Thyroid gland (tissue), 4 donors: Measurements from ENCODE around the gene JAM2. TPM values are rescaled to one million over a fixed set of nuclear protein-coding genes. Genes with fewer than 3 reads are reported as not detected.

Source experiments
- DNase-seq, 2 donors: peaks; one replicate each; pipeline ENCODE4 v3.0.0-alpha.2; 2019
- H3K27ac ChIP-seq, 3 donors: fragments of 200-600 bp; sonication (generic); 1 replicate in 2 of 3; 2 replicates in 1 of 3; pipeline ENCODE4 v1.5.1; 2016 to 2019; ENCODE audit warnings: mild to moderate bottlenecking in 1 of 3, moderate library complexity in 1 of 3
- H3K27me3 ChIP-seq: fragments of 200-600 bp; sonication (generic); one replicate; pipeline ENCODE4 v1.5.1; 2019
- H3K36me3 ChIP-seq, 2 donors: fragments of 200-600 bp; sonication (generic); one replicate each; pipeline ENCODE4 v1.5.1; 2016 to 2019
- H3K4me1 ChIP-seq, 2 donors: fragments of 200-600 bp; sonication (generic); one replicate each; pipeline ENCODE4 v1.5.1; 2017 to 2019
- H3K4me3 ChIP-seq, 3 donors: fragments of 200-600 bp; sonication (generic); replicated peaks in 1 of 3; 1 replicate in 2 of 3; 2 replicates in 1 of 3; pipeline ENCODE4 v1.5.1; 2016; ENCODE audit warnings: mild to moderate bottlenecking in 1 of 3
- H3K9me3 ChIP-seq: fragments of 200-600 bp; sonication (generic); one replicate; pipeline ENCODE4 v1.5.1; 2017
- POLR2A ChIP-seq, 2 donors: fragments of 450-650 bp; IDR thresholded peaks; one replicate each; pipeline ENCODE4 v1.6.1; 2017; ENCODE audit warnings: antibody characterized with exemption in 2 of 2, mild to moderate bottlenecking in 2 of 2, moderate library complexity in 1 of 2
- WGBS, 2 donors: methylation state at CpG; one replicate each; pipeline ENCODE4 v1.1.5; 2017; 5-methylcytosine and 5-hydroxymethylcytosine counted together
- intact Hi-C: fragments of 100-400 bp; cut with DNase I; formaldehyde crosslinking; loops from one replicate; pipeline ENCODE4 v1.15.1; 2023
- total RNA-seq, 4 donors: library from RNA; depleted of rRNA; stranded (reverse); fragments of >200 nt; gene quantifications; one replicate each; pipeline ENCODE4 v1.2.3, GENCODE V29; 2016
- TF ChIP-seq, protein P1 (sequence below), 6 experiments: fragments of 200-600 bp in 3 of 6; fragments of 450-650 bp in 3 of 6; sonication (generic) in 3 of 6; IDR thresholded peaks; one replicate each; pipeline ENCODE4 v1.5.1; 2016 to 2019; ENCODE audit warnings: antibody characterized with exemption in 6 of 6, mild to moderate bottlenecking in 2 of 6, inconsistent platforms in 1 of 6, moderate library complexity in 1 of 6

JAM2 gene
- total RNA-seq, 4 donors from 2014 or later, result 4.5 to 10.5 (median 7.3) TPM

DNA sequence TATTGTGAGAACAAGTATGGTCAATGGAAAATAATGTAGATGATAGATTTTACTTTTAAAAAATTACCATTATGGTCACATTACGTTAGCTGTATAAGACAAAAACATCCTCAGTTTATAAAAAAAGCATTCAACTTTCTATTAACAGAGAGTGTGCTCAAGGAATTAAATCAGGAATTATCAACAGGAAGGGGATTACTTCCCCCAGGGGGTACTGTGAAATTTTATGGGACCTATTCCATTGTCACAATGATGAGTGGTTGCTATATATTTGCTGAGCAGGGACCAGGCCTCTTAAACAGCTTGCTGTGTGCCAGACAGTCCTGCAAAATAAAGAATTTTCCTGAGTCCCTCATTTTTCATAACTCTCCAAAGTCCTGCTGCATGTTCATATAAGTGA, 21.2 kb downstream of the JAM2 start:
- 86 to 91% methylated on average over 1 of the region's 1 CpG for WGBS, 2 donors
- TF ChIP-seq, protein P1, sequence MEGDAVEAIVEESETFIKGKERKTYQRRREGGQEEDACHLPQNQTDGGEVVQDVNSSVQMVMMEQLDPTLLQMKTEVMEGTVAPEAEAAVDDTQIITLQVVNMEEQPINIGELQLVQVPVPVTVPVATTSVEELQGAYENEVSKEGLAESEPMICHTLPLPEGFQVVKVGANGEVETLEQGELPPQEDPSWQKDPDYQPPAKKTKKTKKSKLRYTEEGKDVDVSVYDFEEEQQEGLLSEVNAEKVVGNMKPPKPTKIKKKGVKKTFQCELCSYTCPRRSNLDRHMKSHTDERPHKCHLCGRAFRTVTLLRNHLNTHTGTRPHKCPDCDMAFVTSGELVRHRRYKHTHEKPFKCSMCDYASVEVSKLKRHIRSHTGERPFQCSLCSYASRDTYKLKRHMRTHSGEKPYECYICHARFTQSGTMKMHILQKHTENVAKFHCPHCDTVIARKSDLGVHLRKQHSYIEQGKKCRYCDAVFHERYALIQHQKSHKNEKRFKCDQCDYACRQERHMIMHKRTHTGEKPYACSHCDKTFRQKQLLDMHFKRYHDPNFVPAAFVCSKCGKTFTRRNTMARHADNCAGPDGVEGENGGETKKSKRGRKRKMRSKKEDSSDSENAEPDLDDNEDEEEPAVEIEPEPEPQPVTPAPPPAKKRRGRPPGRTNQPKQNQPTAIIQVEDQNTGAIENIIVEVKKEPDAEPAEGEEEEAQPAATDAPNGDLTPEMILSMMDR (IDR thresholded peaks at IDR 0.05), result no peak
- no peak for TF ChIP-seq POLR2A (IDR thresholded peaks at IDR 0.05)
- intact Hi-C loops, result no loop called here
- H3K27me3 ChIP-seq, result no peaks in the 10 kb centered on the region
- no peak for DNase-seq
- H3K36me3 ChIP-seq, result no peaks in the 10 kb centered on the region
- H3K4me1 ChIP-seq, result no peaks in the 10 kb centered on the region
- no peak overlapping the region for H3K4me3 ChIP-seq
- no peak overlapping the region for H3K27ac ChIP-seq
- no peaks in the 10 kb centered on the region for H3K9me3 ChIP-seq

DNA sequence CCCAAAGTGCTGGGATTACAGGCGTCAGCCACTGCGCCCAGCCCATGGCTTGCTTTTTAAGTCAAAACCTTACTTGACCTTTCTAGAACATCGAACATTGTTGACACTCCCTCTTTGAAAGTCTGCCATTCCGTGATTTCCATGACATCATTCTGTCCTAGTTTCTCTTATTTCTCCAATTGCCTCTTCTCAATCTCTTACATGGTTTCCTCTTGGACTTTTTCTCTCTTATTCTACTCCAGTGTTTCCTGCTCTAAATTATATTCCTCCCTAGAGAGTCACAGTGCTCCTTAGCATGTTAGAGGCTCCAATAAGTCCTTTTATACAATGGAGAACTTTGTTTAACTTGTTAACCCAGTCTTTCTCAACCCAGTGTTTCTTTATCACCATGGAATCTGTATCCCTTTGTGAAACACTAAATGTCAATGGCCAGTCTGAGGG, 25.5 kb downstream of the JAM2 start:
- TF ChIP-seq, protein P1 (IDR thresholded peaks at IDR 0.05), result no peak
- no peak for TF ChIP-seq POLR2A (IDR thresholded peaks at IDR 0.05)
- no peak overlapping the region for H3K4me3 ChIP-seq
- H3K27me3 ChIP-seq, result no peaks in the 10 kb centered on the region
- DNase-seq, result no peak
- intact Hi-C loops, result no loop called here
- H3K9me3 ChIP-seq, result no peaks in the 10 kb centered on the region
- no peaks in the 10 kb centered on the region for H3K4me1 ChIP-seq
- no peaks in the 10 kb centered on the region for H3K36me3 ChIP-seq
- no peak overlapping the region for H3K27ac ChIP-seq
- WGBS, 2 donors, result 69 to 72% methylated on average over 4 of the region's 4 CpGs

DNA sequence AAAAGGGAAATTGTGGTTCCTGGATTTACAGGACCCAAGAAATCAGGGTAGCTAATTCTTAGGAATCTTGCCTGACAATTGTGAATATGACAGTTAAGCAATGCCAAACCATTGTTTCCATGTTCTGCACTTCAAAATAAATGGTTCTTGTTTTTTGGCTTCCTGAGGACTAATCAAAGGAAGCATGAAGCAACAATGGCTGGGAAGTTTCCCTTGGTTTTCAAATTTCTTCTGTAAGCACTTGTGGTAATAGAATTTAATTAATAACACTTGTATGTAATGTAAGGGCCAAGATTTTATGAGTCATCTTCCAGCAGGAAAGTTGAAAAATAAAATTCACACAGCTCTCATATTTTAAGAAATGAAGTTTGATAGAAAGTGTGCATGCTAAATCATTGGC, 31.7 kb downstream of the JAM2 start:
- no peak for DNase-seq
- Histone ChIP-seq H3K27me3 (no peaks in the 10 kb centered on the region), H3K4me3 (no peak overlapping the region), H3K4me1 (no peaks in the 10 kb centered on the region), H3K36me3 (no peaks in the 10 kb centered on the region), H3K9me3 (no peaks in the 10 kb centered on the region), H3K27ac (peak overlapping the region in 1 of 3 donors; percentile 24)
- intact Hi-C loops, result no loop called here
- TF ChIP-seq, protein P1 (IDR thresholded peaks at IDR 0.05), result no peak
- no peak for TF ChIP-seq POLR2A (IDR thresholded peaks at IDR 0.05)

DNA sequence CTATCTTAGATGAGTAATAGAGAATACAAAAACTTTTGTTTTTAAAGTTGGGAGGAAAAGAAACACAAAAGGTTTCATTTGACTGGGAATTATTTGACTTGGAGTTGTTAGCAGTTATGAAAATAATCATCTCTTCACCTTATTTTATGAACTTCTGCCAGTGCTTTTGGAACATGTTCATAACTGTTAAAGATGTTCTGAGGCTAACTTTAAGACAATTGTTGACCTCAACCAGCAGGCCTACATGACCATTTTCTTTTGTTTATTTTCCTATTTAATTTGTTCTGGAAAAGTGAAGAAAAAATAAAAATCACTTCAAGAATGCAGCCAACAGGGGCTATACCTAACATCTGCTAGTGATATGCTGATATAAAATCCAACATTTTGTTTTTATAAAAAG, 37.4 kb downstream of the JAM2 start:
- Histone ChIP-seq H3K4me1 (no peaks in the 10 kb centered on the region), H3K4me3 (no peak overlapping the region), H3K27me3 (no peaks in the 10 kb centered on the region), H3K27ac (no peak overlapping the region), H3K9me3 (no peaks in the 10 kb centered on the region), H3K36me3 (no peaks in the 10 kb centered on the region)
- intact Hi-C loops, result no loop called here
- TF ChIP-seq POLR2A (IDR thresholded peaks at IDR 0.05), result no peak
- TF ChIP-seq, protein P1 (IDR thresholded peaks at IDR 0.05), result no peak
- DNase-seq, result no peak

DNA sequence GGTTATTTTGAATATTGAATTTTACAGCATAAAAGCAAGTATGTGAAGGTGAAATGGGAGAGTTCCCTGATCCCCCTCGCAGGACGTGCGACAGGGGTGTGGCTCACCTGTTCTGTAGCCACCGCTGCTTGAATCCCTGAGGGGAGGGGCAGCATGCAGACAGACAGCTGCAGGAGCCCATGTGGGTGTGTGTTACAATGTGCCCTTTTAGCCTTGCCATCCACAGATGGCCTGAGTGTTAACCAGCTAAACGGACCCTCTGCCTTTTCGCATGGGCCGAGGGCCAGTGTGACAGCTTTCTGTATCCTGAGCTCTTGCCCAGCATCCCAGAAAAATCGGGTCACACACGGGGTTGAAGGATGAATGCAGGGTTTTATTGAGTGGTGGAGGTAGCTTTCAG, 43.3 kb downstream of the JAM2 start:
- WGBS, 2 donors, result 57 to 65% methylated on average over 9 of the region's 9 CpGs
- Histone ChIP-seq H3K27me3 (no peaks in the 10 kb centered on the region), H3K27ac (no peak overlapping the region), H3K4me3 (no peak overlapping the region), H3K36me3 (no peaks in the 10 kb centered on the region), H3K4me1 (no peaks in the 10 kb centered on the region), H3K9me3 (no peaks in the 10 kb centered on the region)
- TF ChIP-seq POLR2A (IDR thresholded peaks at IDR 0.05), result no peak
- TF ChIP-seq, protein P1 (IDR thresholded peaks at IDR 0.05), result no peak
- DNase-seq, result no peak
- intact Hi-C loops, result no loop called here
